WTC11 (cell line): ENCODE measurements around the gene SARM1. TPM values are rescaled to one million over a fixed set of nuclear protein-coding genes. Genes with fewer than 3 reads are reported as not detected.

Experiments
- AFF4 ChIP-seq: sonication (generic); formaldehyde crosslinking; IDR thresholded peaks from 2 replicates; pipeline ENCODE4 v1.8.1; 2023; ENCODE audit warnings: mild to moderate bottlenecking, missing genetic modification reagents, borderline replicate concordance
- AR ChIP-seq: fragments of 250-450 bp; sonication (Bioruptor Pico); IDR thresholded peaks from 2 replicates; pipeline ENCODE4 v1.9.0; 2021; ENCODE audit warnings: mild to moderate bottlenecking
- CREM ChIP-seq: sonication (generic); formaldehyde crosslinking; IDR thresholded peaks from 2 replicates; pipeline ENCODE4 v1.8.1; 2022; ENCODE audit warnings: mild to moderate bottlenecking, missing genetic modification reagents, moderate library complexity
- E2F4 ChIP-seq: sonication (generic); formaldehyde crosslinking; IDR thresholded peaks from 2 replicates; pipeline ENCODE4 v1.8.1; 2022; ENCODE audit warnings: low read depth, mild to moderate bottlenecking, moderate library complexity, missing genetic modification reagents, borderline replicate concordance
- ELF4 ChIP-seq: sonication (generic); formaldehyde crosslinking; IDR thresholded peaks from 2 replicates; pipeline ENCODE4 v1.8.1; 2022; ENCODE audit warnings: low read depth, mild to moderate bottlenecking, moderate library complexity, missing genetic modification reagents
- EMX1 ChIP-seq: fragments of 250-450 bp; sonication (Bioruptor Pico); IDR thresholded peaks from 2 replicates; pipeline ENCODE4 v1.8.0; 2021; ENCODE audit warnings: mild to moderate bottlenecking
- ETV6 ChIP-seq: sonication (generic); formaldehyde crosslinking; IDR thresholded peaks from 2 replicates; pipeline ENCODE4 v1.8.1; 2022; ENCODE audit warnings: mild to moderate bottlenecking, missing genetic modification reagents
- FOXJ3 ChIP-seq: sonication (generic); formaldehyde crosslinking; IDR thresholded peaks from 2 replicates; pipeline ENCODE4 v1.9.0; 2021; ENCODE audit warnings: missing genetic modification reagents, mild to moderate bottlenecking, borderline replicate concordance
- IRF1 ChIP-seq: sonication (generic); formaldehyde crosslinking; IDR thresholded peaks from 2 replicates; pipeline ENCODE4 v1.8.0; 2023; ENCODE audit warnings: missing genetic modification reagents
- KAT7 ChIP-seq: sonication (generic); formaldehyde crosslinking; IDR thresholded peaks from 2 replicates; pipeline ENCODE4 v1.8.1; 2023; ENCODE audit warnings: missing genetic modification reagents, mild to moderate bottlenecking, borderline replicate concordance
- MAX ChIP-seq: sonication (generic); formaldehyde crosslinking; IDR thresholded peaks from 2 replicates; pipeline ENCODE4 v1.8.0; 2022; ENCODE audit warnings: mild to moderate bottlenecking, missing genetic modification reagents
- MYBL2 ChIP-seq: sonication (generic); formaldehyde crosslinking; IDR thresholded peaks from 2 replicates; pipeline ENCODE4 v1.8.1; 2023; ENCODE audit warnings: mild to moderate bottlenecking, moderate library complexity, missing genetic modification reagents
- NFATC4 ChIP-seq: fragments of 250-450 bp; sonication (Bioruptor Pico); IDR thresholded peaks from 2 replicates; pipeline ENCODE4 v1.9.0; 2021; ENCODE audit warnings: mild to moderate bottlenecking
- NR1H2 ChIP-seq: sonication (generic); formaldehyde crosslinking; IDR thresholded peaks from 2 replicates; pipeline ENCODE4 v1.9.0; 2021; ENCODE audit warnings: mild to moderate bottlenecking, moderate library complexity, missing genetic modification reagents
- NR2C2 ChIP-seq: sonication (generic); formaldehyde crosslinking; IDR thresholded peaks from 2 replicates; pipeline ENCODE4 v1.8.0; 2022; ENCODE audit warnings: mild to moderate bottlenecking, missing genetic modification reagents
- RORB ChIP-seq: fragments of 250-450 bp; sonication (Bioruptor Pico); IDR thresholded peaks from 2 replicates; pipeline ENCODE4 v1.9.0; 2021; ENCODE audit warnings: mild to moderate bottlenecking
- SMAD3 ChIP-seq: sonication (generic); formaldehyde crosslinking; IDR thresholded peaks from 2 replicates; pipeline ENCODE4 v1.8.0; 2022; ENCODE audit warnings: missing genetic modification reagents, mild to moderate bottlenecking, borderline replicate concordance
- TEAD1 ChIP-seq: sonication (generic); formaldehyde crosslinking; IDR thresholded peaks from 2 replicates; pipeline ENCODE4 v1.8.0; 2022; ENCODE audit warnings: mild to moderate bottlenecking, missing genetic modification reagents
- USF1 ChIP-seq: sonication (generic); formaldehyde crosslinking; IDR thresholded peaks from 2 replicates; pipeline ENCODE4 v1.8.0; 2022; ENCODE audit warnings: mild to moderate bottlenecking, missing genetic modification reagents
- ZBTB43 ChIP-seq: sonication (generic); formaldehyde crosslinking; IDR thresholded peaks from 2 replicates; pipeline ENCODE4 v1.8.1; 2023; ENCODE audit warnings: mild to moderate bottlenecking, missing genetic modification reagents
- ZNF121 ChIP-seq: sonication (generic); formaldehyde crosslinking; IDR thresholded peaks from 2 replicates; pipeline ENCODE4 v1.8.0; 2023; ENCODE audit warnings: missing genetic modification reagents
- ZNF232 ChIP-seq: sonication (generic); formaldehyde crosslinking; IDR thresholded peaks from 2 replicates; pipeline ENCODE4 v1.8.0; 2022; ENCODE audit warnings: mild to moderate bottlenecking, missing genetic modification reagents
- ZNF263 ChIP-seq: sonication (generic); formaldehyde crosslinking; IDR thresholded peaks from 2 replicates; pipeline ENCODE4 v1.8.1; 2022; ENCODE audit warnings: low read depth, mild to moderate bottlenecking, moderate library complexity, missing genetic modification reagents
- ZNF423 ChIP-seq: fragments of 250-450 bp; sonication (Bioruptor Pico); IDR thresholded peaks from 2 replicates; pipeline ENCODE4 v2.1.2; 2022; ENCODE audit warnings: mild to moderate bottlenecking, moderate library complexity
- ZSCAN18 ChIP-seq: fragments of 250-450 bp; sonication (Bioruptor Pico); IDR thresholded peaks from 2 replicates; pipeline ENCODE4 v2.1.2; 2022; ENCODE audit warnings: mild to moderate bottlenecking, moderate library complexity
- total RNA-seq: library from RNA; stranded (reverse); gene quantifications from 3 replicates; pipeline ENCODE4 v1.2.3, GENCODE V29; 2021

The SARM1 gene
- total RNA-seq, 1 experiment from 2014 or later, result 3.8 TPM

GRCh38 chr17:28381141-28381825 is 9.8 kb downstream of the SARM1 start (continued):
- TF ChIP-seq AFF4 (CRISPR knock-in tag), result no peak
- TF ChIP-seq AR (CRISPR knock-in tag), result no peak
- TF ChIP-seq KAT7 (CRISPR knock-in tag), result 0 out of 2 replicates have a peak, but pooled peaks have one; percentile 78
- TF ChIP-seq ZBTB43 (CRISPR knock-in tag), result peak; percentile 30; the same call in 1 of the 2 replicates
- TF ChIP-seq CREM (CRISPR knock-in tag), result no peak
- peak; percentile 58; the same call in 1 of the 2 replicates for TF ChIP-seq ZNF232 (CRISPR knock-in tag)
- no peak for TF ChIP-seq FOXJ3 (CRISPR knock-in tag)
- no peak for TF ChIP-seq RORB (CRISPR knock-in tag)
- TF ChIP-seq ZNF121 (CRISPR knock-in tag), result no peak
- TF ChIP-seq ZNF423 (CRISPR knock-in tag), result no peak
- peak; percentile 71; the same call in 1 of the 2 replicates for TF ChIP-seq IRF1 (CRISPR knock-in tag)
- TF ChIP-seq E2F4, result no peak
- TF ChIP-seq USF1 (CRISPR knock-in tag), result no peak; the same call in 1 of the 2 replicates
- TF ChIP-seq ZNF263, result 0 out of 2 replicates have a peak, but pooled peaks have one; percentile 9
- peak; percentile 98 for TF ChIP-seq MAX (CRISPR knock-in tag)
- no peak; the same call in 1 of the 2 replicates for TF ChIP-seq MYBL2 (CRISPR knock-in tag)
- TF ChIP-seq EMX1 (CRISPR knock-in tag), result no peak
- peak; percentile 91; the same call in 1 of the 2 replicates for TF ChIP-seq TEAD1 (CRISPR knock-in tag)
- TF ChIP-seq ELF4 (CRISPR knock-in tag), result no peak
- peak; percentile 70 for TF ChIP-seq ETV6
- TF ChIP-seq ZSCAN18 (CRISPR knock-in tag), result no peak
- TF ChIP-seq SMAD3 (CRISPR knock-in tag), result peak; percentile 86
- TF ChIP-seq NFATC4 (CRISPR knock-in tag), result no peak
- TF ChIP-seq NR1H2 (CRISPR knock-in tag), result no peak
- TF ChIP-seq NR2C2, result 0 out of 2 replicates have a peak, but pooled peaks have one; percentile 46
